Smooth muscle cell (in vitro differentiated cells): ENCODE measurements around the gene CDKN3. TPM values are rescaled to one million over a fixed set of nuclear protein-coding genes. Genes with fewer than 3 reads are reported as not detected.

ENCODE experiments used
- DNase-seq: peaks from one replicate; lab custom pipeline; 2025; ENCODE audit not compliant: unreplicated experiment; lab: John Stamatoyannopoulos, UW
- H2AFZ ChIP-seq: fragments of 200-600 bp; sonication (generic); 2 replicates; pipeline ENCODE4 v1.6.0; 2016; ENCODE audit warnings: antibody characterized with exemption, low read depth, mild to moderate bottlenecking
- H3F3A ChIP-seq: fragments of 200-600 bp; sonication (generic); 2 replicates; pipeline ENCODE4 v1.6.0; 2017; ENCODE audit warnings: antibody characterized with exemption, low read depth
- H3K27ac ChIP-seq: fragments of 200-600 bp; sonication (generic); 2 replicates; pipeline ENCODE4 v1.5.1; 2016; ENCODE audit warnings: low read depth, mild to moderate bottlenecking
- H3K27me3 ChIP-seq: fragments of 200-600 bp; sonication (generic); 2 replicates; pipeline ENCODE4 v1.6.1; 2016; ENCODE audit warnings: low read depth, mild to moderate bottlenecking
- H3K36me3 ChIP-seq: fragments of 200-600 bp; sonication (generic); 2 replicates; pipeline ENCODE4 v1.5.1; 2016; ENCODE audit warnings: low read depth
- H3K4me1 ChIP-seq: fragments of 200-600 bp; sonication (generic); 2 replicates; pipeline ENCODE4 v1.5.1; 2016; ENCODE audit warnings: low read depth
- H3K4me2 ChIP-seq: fragments of 200-600 bp; sonication (generic); 2 replicates; pipeline ENCODE4 v1.6.0; 2016; ENCODE audit warnings: mild to moderate bottlenecking
- H3K4me3 ChIP-seq: fragments of 200-600 bp; sonication (generic); 2 replicates; pipeline ENCODE4 v1.5.1; 2016; ENCODE audit warnings: mild to moderate bottlenecking
- H3K79me2 ChIP-seq: fragments of 200-600 bp; sonication (generic); 2 replicates; pipeline ENCODE4 v1.6.0; 2016; ENCODE audit warnings: low read depth, mild to moderate bottlenecking
- H3K9ac ChIP-seq: fragments of 200-600 bp; sonication (generic); 2 replicates; pipeline ENCODE4 v1.6.0; 2016; ENCODE audit warnings: low read depth
- H3K9me3 ChIP-seq: fragments of 200-600 bp; sonication (generic); replicated peaks from 2 replicates; pipeline ENCODE4 v1.5.1; 2016; ENCODE audit warnings: low read depth
- H4K20me1 ChIP-seq: fragments of 200-600 bp; sonication (generic); 2 replicates; pipeline ENCODE4 v1.6.0; 2016; ENCODE audit warnings: low read depth
- WGBS: methylation state at CpG from one replicate; pipeline ENCODE4 v1.1.7; 2016; ENCODE audit warnings: low lambda C conversion rate; 5-methylcytosine and 5-hydroxymethylcytosine counted together
- polyA plus RNA-seq: library from polyadenylated mRNA; unstranded; fragments of >200 nt; fragmentation: Nextera tagmentation; extraction: Ambion mirVana; gene quantifications from 2 replicates; pipeline ENCODE4 v1.2.1, GENCODE V29; 2016
- total RNA-seq: library from RNA; depleted of rRNA; stranded (reverse); fragments of >200 nt; gene quantifications from 2 replicates; pipeline ENCODE4 v1.2.3, GENCODE V29; 2014
- TF ChIP-seq, protein P1 (sequence below): fragments of 200-600 bp; sonication (generic); IDR thresholded peaks from 2 replicates; pipeline ENCODE4 v1.5.1; 2017; ENCODE audit warnings: borderline replicate concordance, mild to moderate bottlenecking, antibody characterized with exemption; ENCODE audit not compliant: insufficient read depth, poor library complexity, severe bottlenecking

Gene CDKN3
- total and polyA plus RNA-seq, 2 experiments from 2014 or later, result 18.6 to 22.1 TPM

DNA sequence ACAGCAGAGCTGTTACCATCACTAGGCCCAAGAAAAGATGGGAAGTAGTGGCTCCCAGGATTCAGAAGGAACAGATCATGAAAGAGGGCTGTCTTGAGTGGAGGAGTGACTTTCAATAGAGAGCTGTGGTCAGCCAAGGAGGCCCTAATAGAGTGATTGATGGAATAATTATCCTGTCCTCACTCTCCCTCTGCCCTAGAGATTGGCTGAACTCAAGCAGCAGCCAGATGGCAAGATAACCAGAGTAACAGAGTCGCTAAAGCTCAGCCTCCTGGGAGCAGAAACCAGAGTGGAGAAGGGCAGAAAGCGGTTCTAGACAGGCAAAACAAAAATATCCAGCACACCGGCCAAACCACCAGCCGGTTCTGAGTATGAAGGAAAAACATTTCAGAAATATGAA lies 68.8 kb downstream of the CDKN3 start:
- TF ChIP-seq, protein P1, sequence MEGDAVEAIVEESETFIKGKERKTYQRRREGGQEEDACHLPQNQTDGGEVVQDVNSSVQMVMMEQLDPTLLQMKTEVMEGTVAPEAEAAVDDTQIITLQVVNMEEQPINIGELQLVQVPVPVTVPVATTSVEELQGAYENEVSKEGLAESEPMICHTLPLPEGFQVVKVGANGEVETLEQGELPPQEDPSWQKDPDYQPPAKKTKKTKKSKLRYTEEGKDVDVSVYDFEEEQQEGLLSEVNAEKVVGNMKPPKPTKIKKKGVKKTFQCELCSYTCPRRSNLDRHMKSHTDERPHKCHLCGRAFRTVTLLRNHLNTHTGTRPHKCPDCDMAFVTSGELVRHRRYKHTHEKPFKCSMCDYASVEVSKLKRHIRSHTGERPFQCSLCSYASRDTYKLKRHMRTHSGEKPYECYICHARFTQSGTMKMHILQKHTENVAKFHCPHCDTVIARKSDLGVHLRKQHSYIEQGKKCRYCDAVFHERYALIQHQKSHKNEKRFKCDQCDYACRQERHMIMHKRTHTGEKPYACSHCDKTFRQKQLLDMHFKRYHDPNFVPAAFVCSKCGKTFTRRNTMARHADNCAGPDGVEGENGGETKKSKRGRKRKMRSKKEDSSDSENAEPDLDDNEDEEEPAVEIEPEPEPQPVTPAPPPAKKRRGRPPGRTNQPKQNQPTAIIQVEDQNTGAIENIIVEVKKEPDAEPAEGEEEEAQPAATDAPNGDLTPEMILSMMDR, result no peak

DNA sequence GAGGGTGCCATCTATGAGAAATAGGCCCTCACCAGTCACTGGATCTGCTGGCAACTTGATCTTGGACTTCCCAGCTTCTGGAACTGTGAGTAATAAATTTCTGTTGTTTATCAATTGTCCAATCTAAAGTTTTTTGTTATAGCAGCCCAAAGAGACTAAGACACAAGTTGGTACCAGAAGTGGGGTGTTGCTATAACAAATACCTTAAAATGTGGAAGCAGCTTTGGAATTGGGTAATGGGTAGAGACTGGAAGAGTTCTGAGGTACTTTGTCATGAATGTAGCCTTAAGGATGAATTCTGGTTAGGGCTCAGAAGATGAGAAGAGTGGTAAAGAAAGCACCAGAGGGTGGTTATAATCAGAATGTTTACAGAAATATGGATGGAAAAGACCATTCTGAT lies 70.5 kb downstream of the CDKN3 start:
- H4K20me1 ChIP-seq, result no peaks in the 10 kb centered on the region
- DNase-seq, result no peak
- TF ChIP-seq, protein P1, result no peak
- peaks cover 6% of the 10 kb centered on the region for H3K9me3 ChIP-seq
- peaks cover 4% of the 10 kb centered on the region for H3F3A ChIP-seq
- H3K4me3 ChIP-seq, result no peak overlapping the region
- H3K4me2 ChIP-seq, result no peak overlapping the region
- no peak overlapping the region for H2AFZ ChIP-seq
- H3K4me1 ChIP-seq, result peaks cover 3% of the 10 kb centered on the region
- H3K27ac ChIP-seq, result no peak overlapping the region
- no peaks in the 10 kb centered on the region for H3K79me2 ChIP-seq
- no peak overlapping the region for H3K9ac ChIP-seq
- H3K27me3 ChIP-seq, result no peaks in the 10 kb centered on the region
- no peaks in the 10 kb centered on the region for H3K36me3 ChIP-seq

More for the DNA sequence above, 68.8 kb downstream of the CDKN3 start:
- no peak overlapping the region for H2AFZ ChIP-seq
- H3K27ac ChIP-seq, result no peak overlapping the region
- H3K4me1 ChIP-seq, result no peaks in the 10 kb centered on the region
- no peak for DNase-seq
- H3K9me3 ChIP-seq, result peaks cover 6% of the 10 kb centered on the region
- no peak overlapping the region for H3K4me2 ChIP-seq
- H3F3A ChIP-seq, result peaks cover 4% of the 10 kb centered on the region
- no peaks in the 10 kb centered on the region for H3K79me2 ChIP-seq
- no peaks in the 10 kb centered on the region for H3K36me3 ChIP-seq
- H3K9ac ChIP-seq, result no peak overlapping the region
- H4K20me1 ChIP-seq, result no peaks in the 10 kb centered on the region
- H3K4me3 ChIP-seq, result no peak overlapping the region
- no peaks in the 10 kb centered on the region for H3K27me3 ChIP-seq
- 68% methylated on average over 4 of the region's 4 CpGs for WGBS

Other genes with a start within 250 kb of the CDKN3 start
- 172 and 224 TPM in 2 replicates for gene CNIH1, start 44.4 kb downstream of the CDKN3 start, total RNA-seq
- 133 and 162 TPM in 2 replicates for gene CNIH1, start 44.4 kb downstream of the CDKN3 start, polyA plus RNA-seq
- gene GMFB, start 92.0 kb downstream of the CDKN3 start, total RNA-seq, result 73.5 and 86.1 TPM in 2 replicates
- gene GMFB, start 92.0 kb downstream of the CDKN3 start, polyA plus RNA-seq, result 25.7 and 26.8 TPM in 2 replicates
- gene CGRRF1, start 112.9 kb downstream of the CDKN3 start, total RNA-seq, result 18.4 and 20.7 TPM in 2 replicates
- 20.5 and 30.6 TPM in 2 replicates for gene CGRRF1, start 112.9 kb downstream of the CDKN3 start, polyA plus RNA-seq
- gene SAMD4A, start 170.1 kb downstream of the CDKN3 start, total RNA-seq, result 36.7 and 52.3 TPM in 2 replicates
- 9.2 and 17.6 TPM in 2 replicates for gene SAMD4A, start 170.1 kb downstream of the CDKN3 start, polyA plus RNA-seq